Head of caudate nucleus (tissue), 42 donors: ENCODE measurements around the gene NIM1K.
A peak's percentile ranks its signal among the peaks of the same experiment; 100 is the strongest.
"Not testable (repeated sequence)": the region's sequence is repeated elsewhere in the genome, so short reads cannot be mapped to it uniquely, and the experiment has no call there.

ENCODE experiments used
- DNase-seq, 42 donors: peaks; one replicate each; pipeline versions ENCODE4 v3.0.0 to v3.0.0-alpha.2; 2020 to 2021; ENCODE audit warnings: mixed read lengths in 7 of 42
- intact Hi-C: fragments of 100-400 bp; cut with DNase I; formaldehyde crosslinking; loops from one replicate; pipeline ENCODE4 v1.15.0; 2022

Gene NIM1K

GRCh38 chr5:43303242-43303641 is 111.2 kb downstream of the NIM1K start:
- DNase-seq: no peak
- intact Hi-C loops: no loop called here

GRCh38 chr5:43304525-43304924 is 112.5 kb downstream of the NIM1K start:
- no peak for DNase-seq
- intact Hi-C loops: no loop called here

- intact Hi-C loops: no loop called here
- peak in 4 of 42 donors; percentile 24 to 62 (median 34) for DNase-seq
Observed at GRCh38 chr5:43305948-43306565, 114.0 kb downstream of the NIM1K start.

GRCh38 chr5:43306954-43307353 is 114.9 kb downstream of the NIM1K start:
- intact Hi-C loops, DNase-seq: not testable (repeated sequence)

- intact Hi-C loops: no loop called here
- no peak for DNase-seq
Observed at GRCh38 chr5:43309122-43309521, 117.1 kb downstream of the NIM1K start.

GRCh38 chr5:43309637-43310036 is 117.6 kb downstream of the NIM1K start:
- intact Hi-C loops: loop anchor here (5.0 to 10.0 kb wide), 2 partner anchors 117 to 175 kb away; partner anchors contain the start of genes NIM1K and TMEM267
- DNase-seq: no peak

- intact Hi-C loops: loop anchor here (2.0 to 10.0 kb wide), 3 partner anchors 120 to 191 kb away; partner anchors contain the start of genes NIM1K, TMEM267 and ZNF131
- DNase-seq: peak in 1 of 42 donors; percentile 9
Observed at GRCh38 chr5:43312076-43312661, 120.1 kb downstream of the NIM1K start.

GRCh38 chr5:43312699-43313034 is 120.6 kb downstream of the NIM1K start:
- DNase-seq: peak in 2 of 42 donors; percentile 6 to 9
- intact Hi-C loops: loop anchor here (2.0 to 10.0 kb wide), 3 partner anchors 120 to 192 kb away; partner anchors contain the start of genes NIM1K, TMEM267 and ZNF131

GRCh38 chr5:43313035-43313853 is 121.2 kb downstream of the NIM1K start, which contains the start of gene HMGCS1:
HMGCS1 (minus strand) TSS chr5:43313412; CDS start chr5:43298965, 14,447 bp downstream.
- intact Hi-C loops: loop anchor here (2.0 to 10.0 kb wide), 3 partner anchors 121 to 192 kb away; partner anchors contain the start of genes NIM1K, TMEM267 and ZNF131
- peak; percentile 96 to 100 (median 99) for DNase-seq

GRCh38 chr5:43313854-43314457 is 121.9 kb downstream of the NIM1K start:
- peak in 15 of 42 donors; percentile 7 to 54 (median 18) for DNase-seq
- intact Hi-C loops: loop anchor here (2.0 to 10.0 kb wide), 3 partner anchors 122 to 193 kb away; partner anchors contain the start of genes NIM1K, TMEM267 and ZNF131

GRCh38 chr5:43314724-43315123 is 122.7 kb downstream of the NIM1K start:
- intact Hi-C loops: loop anchor here (5.0 to 10.0 kb wide), 2 partner anchors 122 to 170 kb away; partner anchors contain the start of genes NIM1K and TMEM267
- DNase-seq: no peak

GRCh38 chr5:43315263-43315662 is 123.2 kb downstream of the NIM1K start:
- intact Hi-C loops: loop anchor here (10.0 kb wide), 1 partner anchor 170 kb away; the partner anchor contains the start of gene TMEM267
- DNase-seq: peak in 11 of 42 donors; percentile 4 to 62 (median 26)

GRCh38 chr5:43315682-43316081 is 123.7 kb downstream of the NIM1K start:
- intact Hi-C loops: loop anchor here (10.0 kb wide), 1 partner anchor 169 kb away; the partner anchor contains the start of gene TMEM267
- DNase-seq: peak in 1 of 42 donors; percentile 4

- no peak for DNase-seq
- intact Hi-C loops: loop anchor here (10.0 kb wide), 1 partner anchor 168 kb away; the partner anchor contains the start of gene TMEM267
Observed at GRCh38 chr5:43316421-43316820, 124.4 kb downstream of the NIM1K start.

- intact Hi-C loops: no loop called here
Observed at GRCh38 chr5:43320846-43321245, 128.8 kb downstream of the NIM1K start.

GRCh38 chr5:43323488-43323887 is 131.5 kb downstream of the NIM1K start:
- intact Hi-C loops, DNase-seq: not testable (repeated sequence)

More at GRCh38 chr5:43320846-43321245, 128.8 kb downstream of the NIM1K start:
- no peak for DNase-seq

GRCh38 chr5:43325624-43326023 is 133.6 kb downstream of the NIM1K start:
- DNase-seq, intact Hi-C loops: not testable (repeated sequence)
